ENCODE data around the gene RPL35.

Gene RPL35

DNA sequence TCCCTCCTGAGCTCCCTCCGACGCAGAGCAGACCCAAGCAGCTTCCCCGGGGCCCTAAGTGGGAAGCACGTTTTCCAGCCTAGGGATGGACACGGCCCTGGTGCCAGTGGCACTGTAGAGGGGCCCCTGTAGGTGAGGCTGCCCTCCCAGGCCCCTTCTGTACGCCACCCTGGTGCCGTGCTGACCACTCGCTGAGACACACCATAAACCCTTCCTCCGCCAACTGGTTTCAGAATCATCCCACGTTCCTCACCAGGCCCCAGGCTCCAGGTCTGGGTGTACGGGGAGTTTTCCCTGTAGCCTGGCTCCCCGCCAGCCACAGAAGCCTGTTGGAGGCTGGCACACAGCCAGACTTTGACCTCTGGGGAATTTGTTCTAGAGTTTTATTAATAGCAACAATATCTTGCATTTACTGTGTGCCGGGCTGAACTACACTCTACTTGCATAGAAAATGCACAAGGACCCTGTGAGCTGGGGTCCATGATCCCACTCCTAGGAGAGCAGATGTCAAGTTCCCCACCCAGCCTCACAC is 26.7 kb downstream of the RPL35 start:
- Histone ChIP-seq H4K20me1 (ENCODE audit: insufficient read depth, low read length, poor library complexity, severe bottlenecking) (no peaks in the 10 kb centered on the region), H3K9me2 (replicated peaks; ENCODE audit: low read depth, low read length) (no peaks in the 10 kb centered on the region), H3F3A (ENCODE audit: low read depth) (no peaks in the 10 kb centered on the region), H3K4me1 (ENCODE audit: insufficient read depth, low read length, poor library complexity, severe bottlenecking) (no peaks in the 10 kb centered on the region), H3K4me2 (ENCODE audit: low read depth, low read length, poor library complexity, severe bottlenecking) (no peak overlapping the region), H3K9me3 (ENCODE audit: insufficient read depth, low read depth, low read length) (no peaks in the 10 kb centered on the region), H3K79me2 (ENCODE audit: insufficient read depth, low read length) (no peaks in the 10 kb centered on the region), H3K27me3 (ENCODE audit: insufficient read depth, low read length, poor library complexity, severe bottlenecking) (no peaks in the 10 kb centered on the region), H3K9ac (ENCODE audit: low read depth, low read length, poor library complexity, severe bottlenecking) (no peak overlapping the region), H2AFZ (ENCODE audit: low read length) (no peak overlapping the region), H3K4me3 (ENCODE audit: low read length, poor library complexity, severe bottlenecking) (no peak overlapping the region), H3K36me3 (ENCODE audit: insufficient read depth, low read length) (no peaks in the 10 kb centered on the region)
- TF ChIP-seq CTCF (conservative IDR thresholded peaks at IDR 0.05; ENCODE audit: low read length) (no peak), EZH2phosphoT487 (IDR thresholded peaks at IDR 0.05; ENCODE audit: borderline replicate concordance) (no peak)

GRCh38 chr9:124834591-124834990 is 27.2 kb downstream of the RPL35 start:
- Histone ChIP-seq H2AFZ (ENCODE audit: low read length) (no peak overlapping the region), H3K9me2 (replicated peaks; ENCODE audit: low read depth, low read length) (no peaks in the 10 kb centered on the region), H4K20me1 (ENCODE audit: insufficient read depth, low read length, poor library complexity, severe bottlenecking) (no peaks in the 10 kb centered on the region), H3K4me2 (ENCODE audit: low read depth, low read length, poor library complexity, severe bottlenecking) (no peak overlapping the region), H3K4me1 (ENCODE audit: insufficient read depth, low read length, poor library complexity, severe bottlenecking) (no peaks in the 10 kb centered on the region), H3K27me3 (ENCODE audit: insufficient read depth, low read length, poor library complexity, severe bottlenecking) (no peaks in the 10 kb centered on the region), H3K9me3 (ENCODE audit: insufficient read depth, low read depth, low read length) (no peaks in the 10 kb centered on the region), H3K36me3 (ENCODE audit: insufficient read depth, low read length) (no peaks in the 10 kb centered on the region), H3F3A (ENCODE audit: low read depth) (no peaks in the 10 kb centered on the region), H3K4me3 (ENCODE audit: low read length, poor library complexity, severe bottlenecking) (no peak overlapping the region), H3K9ac (ENCODE audit: low read depth, low read length, poor library complexity, severe bottlenecking) (no peak overlapping the region), H3K79me2 (ENCODE audit: insufficient read depth, low read length) (no peaks in the 10 kb centered on the region)
- TF ChIP-seq EZH2phosphoT487 (IDR thresholded peaks at IDR 0.05; ENCODE audit: borderline replicate concordance) (no peak), CTCF (conservative IDR thresholded peaks at IDR 0.05; ENCODE audit: low read length) (no peak)

GRCh38 chr9:124831642-124832364 is 30.0 kb downstream of the RPL35 start:
- no peaks in the 10 kb centered on the region for H3K27me3 ChIP-seq (ENCODE audit: insufficient read depth, low read length, poor library complexity, severe bottlenecking)
- no peak overlapping the region for H3K4me3 ChIP-seq (ENCODE audit: low read length, poor library complexity, severe bottlenecking)
- no peaks in the 10 kb centered on the region for H3K79me2 ChIP-seq (ENCODE audit: insufficient read depth, low read length)
- no peaks in the 10 kb centered on the region for H3K4me1 ChIP-seq (ENCODE audit: insufficient read depth, low read length, poor library complexity, severe bottlenecking)
- H4K20me1 ChIP-seq (ENCODE audit: insufficient read depth, low read length, poor library complexity, severe bottlenecking), result no peaks in the 10 kb centered on the region
- no peaks in the 10 kb centered on the region for H3F3A ChIP-seq (ENCODE audit: low read depth)
- H3K9ac ChIP-seq (ENCODE audit: low read depth, low read length, poor library complexity, severe bottlenecking), result no peak overlapping the region
- H3K9me3 ChIP-seq (ENCODE audit: insufficient read depth, low read depth, low read length), result no peaks in the 10 kb centered on the region
- no peaks in the 10 kb centered on the region for H3K36me3 ChIP-seq (ENCODE audit: insufficient read depth, low read length)
- TF ChIP-seq CTCF (conservative IDR thresholded peaks at IDR 0.05; ENCODE audit: low read length), result no peak
- TF ChIP-seq EZH2phosphoT487 (IDR thresholded peaks at IDR 0.05; ENCODE audit: borderline replicate concordance), result no peak
- H3K9me2 ChIP-seq (replicated peaks; ENCODE audit: low read depth, low read length), result no peaks in the 10 kb centered on the region
- H3K4me2 ChIP-seq (ENCODE audit: low read depth, low read length, poor library complexity, severe bottlenecking), result no peak overlapping the region
- H2AFZ ChIP-seq (ENCODE audit: low read length), result no peak overlapping the region
